HuH-7.5 (cell line): ENCODE measurements around the gene DPP4.

ENCODE experiments used
- DNase-seq: peaks from one replicate; pipeline ENCODE4 v3.0.0; 2011; ENCODE audit warnings: low spot score

The DPP4 gene

DNA sequence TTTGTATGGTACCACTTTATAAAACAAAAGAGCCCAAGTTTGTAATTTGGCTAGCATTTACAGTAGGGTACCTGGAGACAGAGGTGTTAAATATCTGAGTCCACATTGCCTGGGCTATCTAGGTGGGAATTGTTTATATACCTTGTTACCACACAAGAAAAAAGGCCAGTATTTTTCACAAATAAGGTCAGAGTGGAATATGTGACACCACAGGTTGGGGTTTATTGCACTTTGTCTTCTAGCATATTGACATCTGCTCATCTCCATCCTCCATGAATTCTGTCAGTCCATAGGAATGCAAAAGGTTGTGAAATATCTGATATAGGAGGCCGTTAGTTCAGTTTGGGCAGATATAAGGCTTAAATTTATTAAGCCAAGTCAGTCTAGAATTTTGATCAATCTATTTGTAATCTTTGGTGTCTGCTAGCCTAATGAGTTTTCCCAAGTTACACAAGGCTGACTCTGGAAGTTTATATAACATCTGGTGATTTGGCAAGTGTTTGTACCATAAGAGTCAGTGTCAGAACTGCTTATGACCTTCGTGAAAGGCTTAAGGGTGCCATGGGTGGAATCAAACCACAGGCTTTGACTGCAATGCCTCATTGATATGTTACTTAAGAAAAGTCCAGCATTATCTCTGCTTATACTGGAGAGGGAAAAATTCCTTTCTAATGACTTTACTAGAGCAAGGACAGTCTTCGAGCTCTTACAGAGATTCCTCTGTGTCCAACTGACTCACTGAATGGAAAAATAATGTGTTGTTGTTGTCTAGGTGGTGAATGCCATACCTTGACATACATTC lies 11.3 kb upstream of the DPP4 start:
- DNase-seq = no peak

DNA sequence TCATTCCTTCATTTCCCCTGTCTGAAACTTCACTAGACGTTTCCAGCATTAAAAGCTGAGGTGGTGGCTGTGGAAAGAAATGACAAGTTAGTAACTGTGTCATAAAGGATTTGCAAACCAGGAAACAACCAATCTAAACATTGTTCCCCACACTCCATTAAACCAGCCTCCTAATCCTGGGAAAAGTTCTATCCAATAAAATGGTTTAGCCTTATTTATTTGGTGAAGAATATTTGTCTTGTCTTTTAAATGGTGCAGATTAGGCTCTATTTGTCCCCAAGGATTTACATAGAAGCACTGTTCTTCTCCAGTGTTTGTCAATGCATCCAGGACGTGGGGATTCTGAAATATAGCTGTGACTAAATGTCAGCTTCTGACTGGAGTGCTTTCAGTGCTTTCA lies 10.5 kb upstream of the DPP4 start:
- no peak for DNase-seq

DNA sequence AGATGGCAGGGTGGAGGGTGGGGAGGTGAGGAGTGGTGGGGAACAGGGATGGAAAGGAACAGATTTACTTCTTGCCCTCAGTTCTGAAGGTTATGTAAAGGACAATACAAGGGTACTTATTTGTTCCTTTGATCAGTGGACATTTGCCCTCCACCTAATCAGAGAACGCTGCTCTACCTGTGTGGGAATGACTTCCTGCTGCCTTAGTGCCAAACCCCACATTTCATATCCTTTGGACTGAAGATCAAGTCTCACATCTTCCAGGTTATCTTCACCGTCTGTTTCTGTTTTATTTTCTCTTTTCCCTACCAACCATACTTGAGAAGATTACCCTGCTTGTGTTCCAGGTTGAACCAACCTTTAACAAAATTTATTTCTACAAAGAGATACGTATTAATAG lies 8.7 kb upstream of the DPP4 start:
- DNase-seq = no peak

DNA sequence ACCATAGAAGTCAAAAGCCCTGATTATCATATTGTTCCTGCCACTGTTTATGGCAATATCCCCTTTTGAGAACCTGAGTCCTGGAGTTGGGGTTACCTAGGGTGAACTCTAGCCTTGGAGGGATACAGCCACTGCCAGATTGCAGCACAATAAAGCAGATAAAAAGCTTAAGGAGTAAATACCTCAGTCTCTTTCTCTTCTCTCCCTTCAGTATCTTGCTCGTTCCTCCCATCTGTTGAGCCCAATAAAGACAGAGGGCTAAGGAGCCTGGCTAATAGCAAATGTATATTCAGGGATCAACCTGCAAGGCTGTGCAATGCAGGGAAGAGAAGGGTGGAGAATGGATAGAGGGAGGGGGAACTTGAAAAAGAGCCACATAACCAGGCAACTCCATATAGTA lies 8.0 kb upstream of the DPP4 start:
- DNase-seq = no peak

DNA sequence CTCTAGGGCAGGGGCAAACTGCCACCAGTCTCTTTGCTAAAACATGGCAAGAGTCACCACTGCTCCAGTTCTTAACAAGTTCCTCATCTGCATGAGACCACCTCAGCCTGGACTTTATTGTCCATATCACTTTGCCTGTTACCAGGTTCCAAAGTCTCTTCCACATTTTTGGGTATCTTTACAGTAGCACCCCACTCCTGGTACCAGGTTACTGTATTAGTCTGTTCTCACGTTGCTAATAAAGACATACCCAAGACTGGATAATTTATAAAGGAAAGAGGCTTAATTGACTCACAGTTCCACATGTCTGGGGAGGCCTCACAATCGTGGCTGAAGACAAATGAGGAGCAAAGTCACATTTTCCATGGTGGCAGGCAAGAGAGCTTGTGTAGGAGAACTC lies 5.5 kb upstream of the DPP4 start:
- DNase-seq = no peak

DNA sequence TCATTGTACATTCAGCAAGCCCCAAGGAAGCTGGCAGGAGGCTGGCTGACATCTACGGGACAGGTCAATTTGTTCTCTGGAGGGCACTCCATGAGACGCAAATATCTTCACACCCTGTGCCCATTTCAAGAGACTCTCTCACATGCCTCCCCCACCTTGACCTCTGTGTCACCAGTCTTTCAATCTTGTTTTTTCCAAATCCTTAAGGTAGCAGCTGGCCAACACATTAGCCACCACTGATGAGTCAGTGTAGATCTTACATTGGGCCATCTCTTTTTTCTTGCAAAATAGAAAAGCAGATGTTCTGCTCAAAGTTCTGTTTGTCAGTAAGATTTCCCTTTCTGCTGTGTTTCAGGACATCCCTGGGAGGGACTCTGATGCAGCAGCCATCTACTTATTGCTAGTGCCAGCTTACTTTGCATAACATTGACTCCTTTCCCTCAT lies 1.7 kb upstream of the DPP4 start:
- no peak for DNase-seq

DNA sequence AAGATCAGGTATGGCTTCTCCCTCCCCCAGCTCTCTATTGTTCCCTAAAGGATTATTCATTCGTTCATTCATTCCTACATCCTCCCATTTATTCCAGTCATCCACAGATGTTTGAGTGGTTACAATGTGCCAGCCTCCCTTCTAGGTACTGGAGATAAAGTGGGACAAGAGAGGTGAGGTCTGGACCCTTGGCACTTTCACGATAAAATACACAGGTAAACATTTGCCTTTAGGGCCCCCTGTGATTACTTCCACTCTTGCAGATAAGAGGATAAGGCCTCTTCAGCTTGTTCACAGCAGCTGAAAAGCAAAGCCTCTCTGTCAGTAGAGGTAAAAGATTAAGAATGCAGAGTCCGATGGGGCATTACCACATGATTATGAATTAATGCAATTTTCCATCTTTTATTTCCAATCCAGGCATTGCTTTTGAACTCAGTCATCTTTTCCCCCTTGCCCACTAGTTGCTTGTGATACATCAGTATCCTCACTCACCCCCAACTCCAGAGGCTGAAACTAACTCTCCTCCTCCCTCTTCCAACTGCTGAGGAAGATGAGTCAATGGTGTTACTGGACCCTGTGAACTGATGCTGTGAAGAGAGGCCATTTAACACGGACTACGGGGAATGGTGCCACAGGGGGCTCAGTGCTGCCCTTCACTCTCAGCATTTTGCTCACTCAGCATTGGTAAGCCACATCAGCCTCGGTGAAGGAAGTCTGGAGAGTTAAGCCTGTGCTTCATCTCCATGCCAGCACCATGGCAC lies 1.1 kb upstream of the DPP4 start:
- peak; percentile 26 for DNase-seq

DNA sequence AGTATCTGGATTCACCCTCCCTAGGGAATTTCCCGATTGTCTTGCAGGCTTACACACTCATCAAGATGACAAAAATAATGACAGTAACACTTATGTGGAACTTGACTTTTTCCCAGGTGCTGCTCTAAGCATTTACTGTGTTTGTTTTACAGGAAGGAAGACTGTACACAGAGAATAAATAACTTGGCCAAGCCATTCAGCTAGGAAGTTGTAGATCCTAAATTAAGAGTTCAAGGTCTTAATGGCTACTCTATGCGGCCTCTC lies 549 bp upstream of the DPP4 start:
- DNase-seq = peak; percentile 25

DNA sequence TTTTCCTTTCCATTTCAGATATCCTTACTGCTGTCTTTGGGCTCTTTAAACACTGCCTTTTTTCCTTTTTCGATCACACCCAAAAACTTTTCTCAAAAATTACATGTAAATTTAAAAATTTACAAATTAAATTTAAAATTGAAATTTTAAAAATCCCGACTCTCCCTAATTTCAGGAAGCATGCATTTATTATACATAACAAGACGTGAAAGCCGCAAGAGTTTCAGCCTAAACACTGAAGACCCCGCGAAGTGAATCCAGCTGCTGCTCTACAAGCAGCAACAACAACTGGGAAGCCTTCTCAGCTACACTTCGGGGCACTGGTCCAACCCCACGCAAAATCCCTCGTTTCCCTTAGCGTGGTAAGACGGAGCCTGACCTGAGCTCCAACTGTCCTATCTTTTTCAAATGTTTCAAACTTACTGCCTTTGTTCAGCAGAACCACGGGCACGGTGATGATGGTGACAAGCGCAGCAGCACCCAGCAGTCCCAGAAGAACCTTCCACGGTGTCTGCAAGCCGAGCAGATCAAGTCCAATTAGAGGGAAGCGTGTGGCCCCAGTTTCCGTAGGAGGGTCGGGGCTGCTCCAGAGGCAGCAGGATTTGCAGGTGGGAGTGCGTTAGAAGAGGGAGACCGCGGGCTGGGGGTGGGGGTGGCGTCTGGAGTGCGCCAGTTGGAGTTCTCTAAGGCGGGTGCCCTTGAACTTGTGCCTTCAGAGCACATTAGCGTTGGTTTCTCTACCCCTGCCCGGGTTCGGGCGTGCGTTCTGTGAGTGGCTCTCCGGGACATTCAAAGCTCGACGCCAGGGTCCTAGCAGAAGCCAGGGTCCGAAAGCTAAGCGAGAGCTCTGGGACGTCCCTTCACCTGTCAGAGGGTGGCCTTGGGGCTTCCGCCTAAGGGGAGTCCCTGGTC lies 783 bp downstream of the DPP4 start:
- peak; percentile 41 for DNase-seq

DNA sequence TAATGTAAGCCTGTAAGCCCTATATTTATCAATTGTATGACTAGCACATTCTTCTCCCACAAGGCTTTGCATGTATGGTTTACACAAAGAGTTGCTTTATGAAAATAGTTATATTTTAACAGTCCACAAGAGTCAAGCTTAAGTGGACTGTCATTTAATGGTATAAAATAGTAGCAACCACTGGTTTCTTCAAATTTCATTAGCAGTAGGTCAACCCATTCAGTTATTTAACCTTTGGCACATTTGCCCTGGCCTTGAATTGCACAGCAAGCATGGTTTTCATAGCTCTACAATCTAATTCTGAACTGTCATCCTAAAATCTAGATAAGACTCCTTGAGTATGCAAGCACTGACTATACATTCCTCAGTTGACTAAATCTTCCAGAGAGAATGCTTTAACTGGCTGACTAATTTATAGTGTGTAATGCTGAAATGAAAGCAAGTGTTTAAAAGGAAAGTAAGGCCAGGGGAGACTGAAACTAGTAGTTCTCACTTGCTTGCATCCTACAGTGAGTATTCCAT lies 1.8 kb downstream of the DPP4 start:
- peak; percentile 29 for DNase-seq

DNA sequence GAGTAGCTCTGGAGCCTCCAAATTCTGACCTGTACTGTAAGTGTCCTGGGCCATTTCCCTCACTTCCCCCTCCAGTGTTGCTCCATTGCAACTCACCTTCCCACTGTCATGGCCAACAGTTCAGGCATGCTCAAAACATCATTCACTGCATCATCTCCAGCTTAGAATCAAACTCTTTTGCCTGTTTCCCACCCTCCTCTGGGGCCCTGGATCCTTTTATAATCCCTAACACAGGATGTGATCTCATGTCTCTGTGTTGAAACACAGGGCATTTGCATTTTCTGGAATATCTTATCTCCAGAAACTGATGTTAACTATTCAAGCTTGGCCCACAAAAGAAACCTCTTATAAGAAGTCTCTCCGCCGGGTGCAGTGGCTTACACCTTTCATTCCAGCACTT lies 3.0 kb downstream of the DPP4 start:
- DNase-seq = no peak

DNA sequence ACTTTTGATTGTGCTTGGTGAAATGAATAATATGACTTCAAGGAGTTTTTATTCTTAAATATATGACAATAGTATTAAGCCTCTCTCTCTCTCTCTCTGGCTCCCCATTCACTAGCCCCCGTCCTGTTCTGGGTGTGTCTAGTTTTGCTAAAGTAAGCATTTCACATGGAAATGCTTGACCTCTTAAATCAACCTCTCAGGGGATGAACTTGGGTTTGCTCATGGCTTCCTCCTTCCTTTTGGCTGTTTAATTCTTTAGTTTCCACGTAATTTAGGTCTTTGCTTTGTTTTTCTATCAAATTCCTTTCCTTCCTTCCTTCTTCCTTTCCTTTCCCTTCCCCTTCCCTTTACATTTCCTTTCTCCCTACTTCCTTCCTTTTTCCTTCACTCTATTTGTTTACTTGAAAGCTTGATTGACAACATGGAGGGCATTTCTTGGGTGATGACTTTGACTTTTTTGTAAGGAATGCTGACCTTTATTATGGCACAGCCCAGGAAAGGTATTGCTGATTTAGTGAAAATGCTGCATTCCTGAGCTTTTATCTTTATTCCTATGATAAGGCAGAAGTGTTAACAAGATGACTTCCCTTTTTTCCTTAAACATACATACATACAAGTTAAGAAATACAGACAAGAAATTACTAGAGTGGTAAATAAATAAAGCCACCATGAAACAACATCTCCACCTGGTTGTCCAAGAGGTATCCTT lies 3.6 kb downstream of the DPP4 start:
- no peak for DNase-seq

DNA sequence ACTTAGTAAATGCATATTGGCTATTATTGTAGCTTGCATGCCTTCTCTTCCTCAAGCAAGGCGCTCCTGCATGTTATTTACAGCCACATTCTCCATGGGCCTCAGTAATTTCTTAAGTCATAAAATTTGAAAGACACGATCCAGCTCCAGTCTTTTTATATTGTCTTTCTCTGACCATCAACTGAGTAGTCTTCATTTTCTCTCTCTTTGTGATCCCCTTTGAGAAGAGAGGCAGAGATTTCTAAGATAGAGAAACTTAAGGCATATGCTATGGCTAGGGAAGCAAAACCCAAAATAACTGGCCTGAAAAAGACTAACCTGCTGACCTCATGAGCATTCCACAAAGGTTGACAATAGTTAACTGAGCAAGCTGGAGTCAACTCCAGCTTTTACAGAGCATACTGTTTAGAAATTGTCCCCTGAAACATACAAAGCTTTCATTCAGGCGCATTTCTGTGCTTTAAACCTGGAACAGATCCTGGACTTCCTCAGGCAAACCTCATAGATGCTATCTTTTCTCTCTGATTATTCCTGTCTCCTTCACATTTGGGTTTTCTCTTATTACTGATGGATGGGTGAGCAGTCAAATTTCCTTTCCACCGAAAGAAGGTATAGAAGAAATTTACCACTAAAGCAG lies 4.6 kb downstream of the DPP4 start:
- no peak for DNase-seq

DNA sequence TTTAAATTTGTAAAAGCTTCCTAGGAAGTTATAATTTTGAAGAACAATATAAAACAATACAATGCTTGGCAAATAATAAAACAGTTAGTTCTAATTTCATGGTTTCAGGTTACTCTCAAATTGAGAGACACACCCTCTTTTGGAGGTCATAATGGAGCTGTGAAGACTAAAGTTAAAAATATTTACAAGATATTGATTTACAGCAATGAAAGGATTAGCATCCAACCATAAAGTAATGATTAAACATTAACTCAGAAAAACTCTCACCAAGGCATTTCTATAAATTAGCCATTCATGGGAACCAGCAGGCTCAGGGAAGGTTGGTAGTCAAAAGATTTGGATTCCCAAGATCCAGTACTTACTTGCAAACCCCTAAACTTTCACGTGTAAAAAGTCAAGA lies 6.4 kb downstream of the DPP4 start:
- DNase-seq = no peak

DNA sequence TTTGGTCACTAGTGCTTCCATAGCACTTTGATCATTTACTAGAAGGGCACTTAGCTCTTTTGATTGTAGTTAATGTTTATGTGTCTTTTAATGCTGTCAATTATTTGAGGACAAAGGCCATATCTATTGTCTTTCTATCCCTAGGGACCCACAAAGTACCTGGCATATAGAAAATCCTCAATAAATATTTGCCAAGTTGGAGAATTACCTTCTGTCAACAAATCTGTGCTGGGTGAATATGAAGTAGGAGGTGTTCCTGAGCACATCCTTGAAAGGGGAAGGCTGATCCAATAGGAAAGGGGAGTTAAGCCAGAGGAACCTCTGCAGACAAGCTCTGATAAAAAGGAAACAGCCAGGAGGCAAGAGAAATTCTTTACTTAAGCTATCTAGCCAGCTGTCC lies 8.2 kb downstream of the DPP4 start:
- no peak for DNase-seq

DNA sequence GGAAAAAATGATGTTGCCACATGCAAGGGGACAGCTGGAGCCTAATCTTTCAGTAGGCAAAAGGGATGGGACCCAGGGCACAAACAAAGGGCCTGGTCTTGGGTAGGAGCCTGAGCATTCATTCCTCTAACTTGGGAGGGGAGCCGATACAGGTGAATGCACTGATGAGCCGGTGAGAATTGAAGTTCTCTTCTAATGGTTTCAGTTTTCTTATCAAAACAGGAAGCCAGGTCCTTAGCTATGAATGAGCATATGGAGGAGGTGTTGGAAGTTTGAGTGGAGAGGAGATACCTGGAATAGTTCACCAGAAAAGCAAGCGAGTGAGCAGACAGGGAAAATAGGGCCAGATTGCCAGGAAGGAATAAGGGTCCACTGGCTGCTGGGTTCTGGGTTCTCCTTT lies 10.1 kb downstream of the DPP4 start:
- DNase-seq = no peak

DNA sequence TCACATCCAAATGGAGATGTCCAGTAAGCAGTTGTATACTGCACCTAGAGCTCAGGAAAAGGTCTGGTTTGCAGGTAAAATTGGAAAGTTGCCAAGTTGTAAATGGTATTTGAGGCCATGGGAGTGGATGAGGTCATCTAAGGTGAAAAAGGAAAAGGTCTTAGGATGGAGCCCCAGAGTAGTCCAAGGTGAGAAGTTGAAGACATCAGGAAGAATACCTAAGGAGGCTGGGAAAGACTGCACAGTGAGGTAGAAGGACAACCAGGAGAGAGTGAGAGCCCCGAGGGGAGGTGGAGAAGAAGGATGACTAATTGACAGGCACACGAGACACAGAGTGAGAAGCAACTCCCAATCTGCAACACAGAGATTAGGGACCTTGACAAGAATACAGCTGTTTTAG lies 10.7 kb downstream of the DPP4 start:
- DNase-seq = no peak

DNA sequence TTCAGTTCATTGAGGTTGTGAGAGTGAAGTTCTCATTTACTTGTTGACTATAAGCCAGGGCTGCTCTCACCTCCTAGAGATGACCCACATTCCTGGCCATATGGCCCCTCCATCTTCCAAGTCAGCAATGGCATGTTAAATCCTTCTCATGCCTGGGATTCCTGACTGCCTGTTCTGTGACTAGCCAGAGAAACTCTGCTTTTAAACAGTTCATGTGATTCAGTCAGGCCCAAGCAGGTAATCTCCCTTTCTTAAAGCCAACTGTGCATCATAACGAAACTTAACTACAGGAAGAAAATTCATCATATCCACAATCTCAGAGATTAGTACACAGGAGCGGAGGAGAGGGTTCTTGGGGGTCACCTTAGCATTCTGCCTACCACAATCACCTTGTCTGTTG lies 11.5 kb downstream of the DPP4 start:
- no peak for DNase-seq

DNA sequence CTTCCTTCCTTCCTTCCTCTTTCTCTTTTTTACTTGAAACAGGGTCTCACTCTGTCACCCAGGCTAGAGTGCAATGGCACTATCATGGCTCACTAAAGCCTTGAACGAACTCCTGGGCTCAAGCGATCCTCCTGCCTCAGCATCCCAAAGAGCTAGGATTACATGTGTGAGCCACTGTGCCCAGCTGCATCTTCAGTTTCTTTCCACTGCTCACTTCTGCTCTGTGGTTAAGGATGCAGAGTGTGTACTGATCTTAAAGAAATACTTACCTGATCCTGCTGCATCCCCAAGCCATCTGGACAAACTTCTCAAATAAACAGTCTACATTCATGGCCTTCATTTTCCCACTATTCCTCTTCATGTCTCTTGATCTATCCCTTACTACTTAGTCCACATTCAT lies 13.0 kb downstream of the DPP4 start:
- no peak for DNase-seq

DNA sequence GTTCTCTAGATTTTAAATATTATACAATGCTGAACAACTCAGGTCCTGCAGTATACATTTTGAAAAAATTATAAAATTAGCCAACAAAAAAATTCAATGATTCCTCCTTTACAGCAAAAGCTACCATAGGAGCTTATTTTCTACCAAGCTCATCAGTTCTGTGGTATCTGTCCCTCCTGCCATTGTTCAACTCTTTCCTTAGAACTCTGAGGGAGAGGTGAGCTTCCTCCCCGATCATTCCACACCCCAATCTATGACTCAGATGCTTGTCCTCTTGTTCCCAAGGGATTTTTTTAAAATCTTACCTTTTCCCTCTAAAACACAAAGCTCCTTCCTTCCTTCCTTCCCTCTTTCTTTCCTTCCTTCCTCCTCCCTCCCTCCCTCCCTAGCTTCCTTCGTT lies 13.5 kb downstream of the DPP4 start:
- DNase-seq = no peak

DNA sequence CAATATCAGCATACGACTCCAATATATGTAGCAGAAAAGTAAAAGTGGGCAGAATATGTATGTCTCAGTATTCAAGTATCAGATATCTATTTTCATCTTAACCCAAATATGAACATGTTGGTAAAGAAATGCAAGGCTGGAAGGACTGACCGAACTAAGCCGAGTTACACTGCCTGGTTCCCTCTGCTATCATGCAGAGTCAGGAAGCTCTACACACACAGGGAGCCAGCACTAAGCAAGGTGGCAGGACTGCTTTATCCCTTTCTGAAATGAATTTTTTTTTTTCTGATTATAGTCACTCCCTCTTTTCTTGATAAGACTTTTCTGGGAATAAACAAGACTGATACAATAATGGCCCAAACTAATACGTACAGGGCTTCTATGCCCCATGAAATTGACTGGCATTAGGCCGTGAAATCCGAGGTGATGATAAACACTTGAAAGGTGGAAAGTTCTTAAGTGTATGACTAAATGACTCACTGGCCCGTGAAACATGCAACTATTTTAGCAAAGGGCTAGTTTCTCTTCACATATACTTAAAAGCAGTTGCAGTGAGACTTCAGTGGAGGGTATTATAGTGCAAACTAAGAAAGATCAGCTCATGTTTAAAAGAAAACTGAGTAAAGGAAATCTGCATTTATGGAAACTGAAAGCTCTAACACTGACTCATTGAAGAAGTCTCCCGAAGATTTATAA lies 14.9 kb downstream of the DPP4 start:
- no peak for DNase-seq
